SK-N-SH (cell line): ENCODE results near the gene RILP.

Experiments used
- MEF2A ChIP-seq: IDR thresholded peaks from 2 replicates; pipeline ENCODE4 v1.4.0; 2012; ENCODE audit warnings: low read depth, borderline replicate concordance
- NFIC ChIP-seq: IDR thresholded peaks from 2 replicates; pipeline ENCODE4 v1.4.0; 2012; ENCODE audit warnings: borderline replicate concordance
- POLR2AphosphoS5 ChIP-seq: IDR thresholded peaks from 2 replicates; pipeline ENCODE4 v1.6.1; 2012; ENCODE audit warnings: low read depth, low read length
- RXRA ChIP-seq: IDR thresholded peaks from 2 replicates; pipeline ENCODE4 v1.4.0; 2012; ENCODE audit warnings: low read depth, mild to moderate bottlenecking, borderline replicate concordance
- TAF1 ChIP-seq: IDR thresholded peaks from 2 replicates; pipeline ENCODE4 v1.6.1; 2012; ENCODE audit warnings: low read depth, mild to moderate bottlenecking, low read length, moderate library complexity, borderline replicate concordance
- TCF12 ChIP-seq: IDR thresholded peaks from 2 replicates; pipeline ENCODE4 v1.4.0; 2012
- TEAD4 ChIP-seq: IDR thresholded peaks from 2 replicates; pipeline ENCODE4 v1.4.0; 2012; ENCODE audit warnings: mild to moderate bottlenecking, borderline replicate concordance; ENCODE audit not compliant: insufficient read depth
- TF ChIP-seq, protein P1 (sequence below): fragments of 200-600 bp; sonication (generic); IDR thresholded peaks from 2 replicates; pipeline ENCODE4 v1.6.1; 2017; ENCODE audit warnings: antibody characterized with exemption, mild to moderate bottlenecking, moderate library complexity
- TF ChIP-seq, protein P2 (sequence below): IDR thresholded peaks from 2 replicates; pipeline ENCODE4 v1.4.0; 2012; ENCODE audit warnings: low read depth
- TF ChIP-seq, protein P3 (sequence below): IDR thresholded peaks from 2 replicates; pipeline ENCODE4 v1.4.0; 2012; ENCODE audit warnings: low read depth, borderline replicate concordance
- TF ChIP-seq, protein P4 (sequence below): IDR thresholded peaks from 2 replicates; pipeline ENCODE4 v1.6.1; 2012; ENCODE audit warnings: mild to moderate bottlenecking, low read depth, low read length, moderate library complexity

DNA sequence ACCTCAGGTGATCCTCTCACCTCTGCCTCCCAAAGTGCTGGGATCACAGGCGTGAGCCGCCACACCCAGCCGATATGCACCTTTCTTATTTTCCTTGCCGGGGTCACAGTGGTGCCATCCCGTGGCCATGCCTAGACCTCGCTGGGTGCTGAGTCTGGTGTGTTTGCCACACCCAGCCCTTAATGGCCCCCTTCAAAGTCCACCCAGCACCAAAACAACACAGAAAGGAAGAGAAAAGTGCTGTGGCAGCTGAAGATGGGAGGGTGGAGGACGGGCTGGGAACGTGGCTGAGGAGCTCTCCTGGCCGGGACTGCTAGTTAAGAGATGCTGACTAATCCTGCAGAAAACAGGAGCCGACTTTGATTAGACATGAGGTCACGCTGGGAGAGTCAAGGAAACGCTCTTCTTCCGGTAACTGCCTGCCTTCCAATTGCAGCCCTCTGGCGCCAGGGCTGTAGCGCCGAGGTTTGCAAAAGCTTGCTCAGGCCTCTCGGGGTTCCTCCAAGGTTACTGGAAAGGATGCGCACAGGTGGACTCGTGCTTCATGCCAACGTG, 32.0 kb downstream of the RILP start:
- TF ChIP-seq, protein P1, sequence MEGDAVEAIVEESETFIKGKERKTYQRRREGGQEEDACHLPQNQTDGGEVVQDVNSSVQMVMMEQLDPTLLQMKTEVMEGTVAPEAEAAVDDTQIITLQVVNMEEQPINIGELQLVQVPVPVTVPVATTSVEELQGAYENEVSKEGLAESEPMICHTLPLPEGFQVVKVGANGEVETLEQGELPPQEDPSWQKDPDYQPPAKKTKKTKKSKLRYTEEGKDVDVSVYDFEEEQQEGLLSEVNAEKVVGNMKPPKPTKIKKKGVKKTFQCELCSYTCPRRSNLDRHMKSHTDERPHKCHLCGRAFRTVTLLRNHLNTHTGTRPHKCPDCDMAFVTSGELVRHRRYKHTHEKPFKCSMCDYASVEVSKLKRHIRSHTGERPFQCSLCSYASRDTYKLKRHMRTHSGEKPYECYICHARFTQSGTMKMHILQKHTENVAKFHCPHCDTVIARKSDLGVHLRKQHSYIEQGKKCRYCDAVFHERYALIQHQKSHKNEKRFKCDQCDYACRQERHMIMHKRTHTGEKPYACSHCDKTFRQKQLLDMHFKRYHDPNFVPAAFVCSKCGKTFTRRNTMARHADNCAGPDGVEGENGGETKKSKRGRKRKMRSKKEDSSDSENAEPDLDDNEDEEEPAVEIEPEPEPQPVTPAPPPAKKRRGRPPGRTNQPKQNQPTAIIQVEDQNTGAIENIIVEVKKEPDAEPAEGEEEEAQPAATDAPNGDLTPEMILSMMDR: no peak
- TF ChIP-seq, protein P2, sequence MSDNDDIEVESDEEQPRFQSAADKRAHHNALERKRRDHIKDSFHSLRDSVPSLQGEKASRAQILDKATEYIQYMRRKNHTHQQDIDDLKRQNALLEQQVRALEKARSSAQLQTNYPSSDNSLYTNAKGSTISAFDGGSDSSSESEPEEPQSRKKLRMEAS: no peak
- TF ChIP-seq TAF1: no peak
- no peak for TF ChIP-seq POLR2AphosphoS5
- TF ChIP-seq RXRA: no peak
- TF ChIP-seq, protein P3, sequence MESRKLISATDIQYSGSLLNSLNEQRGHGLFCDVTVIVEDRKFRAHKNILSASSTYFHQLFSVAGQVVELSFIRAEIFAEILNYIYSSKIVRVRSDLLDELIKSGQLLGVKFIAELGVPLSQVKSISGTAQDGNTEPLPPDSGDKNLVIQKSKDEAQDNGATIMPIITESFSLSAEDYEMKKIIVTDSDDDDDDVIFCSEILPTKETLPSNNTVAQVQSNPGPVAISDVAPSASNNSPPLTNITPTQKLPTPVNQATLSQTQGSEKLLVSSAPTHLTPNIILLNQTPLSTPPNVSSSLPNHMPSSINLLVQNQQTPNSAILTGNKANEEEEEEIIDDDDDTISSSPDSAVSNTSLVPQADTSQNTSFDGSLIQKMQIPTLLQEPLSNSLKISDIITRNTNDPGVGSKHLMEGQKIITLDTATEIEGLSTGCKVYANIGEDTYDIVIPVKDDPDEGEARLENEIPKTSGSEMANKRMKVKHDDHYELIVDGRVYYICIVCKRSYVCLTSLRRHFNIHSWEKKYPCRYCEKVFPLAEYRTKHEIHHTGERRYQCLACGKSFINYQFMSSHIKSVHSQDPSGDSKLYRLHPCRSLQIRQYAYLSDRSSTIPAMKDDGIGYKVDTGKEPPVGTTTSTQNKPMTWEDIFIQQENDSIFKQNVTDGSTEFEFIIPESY: no peak
- no peak for TF ChIP-seq MEF2A
- no peak for TF ChIP-seq TEAD4
- TF ChIP-seq, protein P4, sequence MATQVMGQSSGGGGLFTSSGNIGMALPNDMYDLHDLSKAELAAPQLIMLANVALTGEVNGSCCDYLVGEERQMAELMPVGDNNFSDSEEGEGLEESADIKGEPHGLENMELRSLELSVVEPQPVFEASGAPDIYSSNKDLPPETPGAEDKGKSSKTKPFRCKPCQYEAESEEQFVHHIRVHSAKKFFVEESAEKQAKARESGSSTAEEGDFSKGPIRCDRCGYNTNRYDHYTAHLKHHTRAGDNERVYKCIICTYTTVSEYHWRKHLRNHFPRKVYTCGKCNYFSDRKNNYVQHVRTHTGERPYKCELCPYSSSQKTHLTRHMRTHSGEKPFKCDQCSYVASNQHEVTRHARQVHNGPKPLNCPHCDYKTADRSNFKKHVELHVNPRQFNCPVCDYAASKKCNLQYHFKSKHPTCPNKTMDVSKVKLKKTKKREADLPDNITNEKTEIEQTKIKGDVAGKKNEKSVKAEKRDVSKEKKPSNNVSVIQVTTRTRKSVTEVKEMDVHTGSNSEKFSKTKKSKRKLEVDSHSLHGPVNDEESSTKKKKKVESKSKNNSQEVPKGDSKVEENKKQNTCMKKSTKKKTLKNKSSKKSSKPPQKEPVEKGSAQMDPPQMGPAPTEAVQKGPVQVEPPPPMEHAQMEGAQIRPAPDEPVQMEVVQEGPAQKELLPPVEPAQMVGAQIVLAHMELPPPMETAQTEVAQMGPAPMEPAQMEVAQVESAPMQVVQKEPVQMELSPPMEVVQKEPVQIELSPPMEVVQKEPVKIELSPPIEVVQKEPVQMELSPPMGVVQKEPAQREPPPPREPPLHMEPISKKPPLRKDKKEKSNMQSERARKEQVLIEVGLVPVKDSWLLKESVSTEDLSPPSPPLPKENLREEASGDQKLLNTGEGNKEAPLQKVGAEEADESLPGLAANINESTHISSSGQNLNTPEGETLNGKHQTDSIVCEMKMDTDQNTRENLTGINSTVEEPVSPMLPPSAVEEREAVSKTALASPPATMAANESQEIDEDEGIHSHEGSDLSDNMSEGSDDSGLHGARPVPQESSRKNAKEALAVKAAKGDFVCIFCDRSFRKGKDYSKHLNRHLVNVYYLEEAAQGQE: no peak
- no peak for TF ChIP-seq NFIC
- TF ChIP-seq TCF12: no peak
